ENCODE results near the gene SLC12A5.

The SLC12A5 gene

DNA sequence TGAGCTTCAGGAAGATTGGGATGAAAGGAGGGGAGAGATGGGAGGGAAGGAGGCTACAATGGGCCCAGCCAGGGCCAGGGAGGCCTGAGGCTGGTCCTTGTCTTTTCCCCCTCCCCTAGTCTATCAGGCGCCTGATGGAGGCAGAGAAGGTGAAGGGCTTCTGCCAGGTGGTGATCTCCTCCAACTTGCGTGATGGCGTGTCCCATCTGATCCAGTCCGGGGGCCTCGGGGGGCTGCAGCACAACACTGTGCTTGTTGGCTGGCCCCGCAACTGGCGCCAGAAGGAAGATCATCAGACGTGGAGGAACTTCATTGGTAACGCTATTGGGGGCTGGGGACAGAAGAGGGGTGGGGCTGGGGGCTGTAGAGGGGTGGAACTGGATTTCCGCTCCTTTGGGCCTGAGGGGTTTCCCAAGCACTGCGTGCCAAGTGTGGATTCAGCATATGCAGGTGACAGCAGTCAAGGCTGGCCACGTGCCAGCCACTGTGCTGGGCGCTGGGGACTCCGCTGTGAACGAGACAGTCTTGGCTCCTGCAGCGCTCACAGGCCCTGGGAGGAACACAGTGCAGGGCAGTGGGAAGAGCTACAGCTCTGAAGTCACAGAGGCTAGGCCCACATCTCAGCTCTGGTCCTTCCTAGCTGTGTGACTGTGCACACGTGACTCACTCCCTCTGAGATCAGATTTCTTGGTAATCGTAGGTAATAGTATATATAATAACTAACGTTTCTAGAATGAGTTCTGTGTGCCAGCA is 22.7 kb downstream of the SLC12A5 start:
- no peak for DNase-seq (ENCODE audit: extremely low read depth in 1 of 2, low read depth in 1 of 2)

- DNase-seq (ENCODE audit: extremely low read depth in 1 of 2, low read depth in 1 of 2): no peak
Measured at GRCh38 chr20:46053416-46053815, 24.4 kb downstream of the SLC12A5 start.

GRCh38 chr20:46054606-46055005 is 25.6 kb downstream of the SLC12A5 start:
- DNase-seq (ENCODE audit: extremely low read depth in 1 of 2, low read depth in 1 of 2): no peak

DNA sequence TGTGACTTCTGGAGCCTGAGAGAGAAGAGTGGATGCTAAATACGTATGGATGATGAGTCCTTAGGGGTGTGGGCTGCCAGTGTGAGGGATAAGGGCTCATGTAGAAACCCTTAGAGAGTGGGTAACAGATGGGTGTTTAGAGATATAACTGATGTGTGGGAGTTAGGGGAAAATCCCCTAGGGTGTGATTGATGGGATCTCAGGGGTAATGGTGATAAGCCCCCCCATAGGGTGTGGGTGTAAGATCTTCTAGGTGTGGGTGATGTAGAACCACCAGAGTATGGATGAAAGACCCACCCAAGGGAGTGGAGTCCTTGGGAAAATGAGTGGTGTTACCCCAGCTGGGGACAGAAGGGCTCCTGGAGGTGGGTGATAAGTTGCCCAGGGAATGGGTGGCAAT is 26.3 kb downstream of the SLC12A5 start:
- DNase-seq (ENCODE audit: extremely low read depth in 1 of 2, low read depth in 1 of 2): no peak

DNA sequence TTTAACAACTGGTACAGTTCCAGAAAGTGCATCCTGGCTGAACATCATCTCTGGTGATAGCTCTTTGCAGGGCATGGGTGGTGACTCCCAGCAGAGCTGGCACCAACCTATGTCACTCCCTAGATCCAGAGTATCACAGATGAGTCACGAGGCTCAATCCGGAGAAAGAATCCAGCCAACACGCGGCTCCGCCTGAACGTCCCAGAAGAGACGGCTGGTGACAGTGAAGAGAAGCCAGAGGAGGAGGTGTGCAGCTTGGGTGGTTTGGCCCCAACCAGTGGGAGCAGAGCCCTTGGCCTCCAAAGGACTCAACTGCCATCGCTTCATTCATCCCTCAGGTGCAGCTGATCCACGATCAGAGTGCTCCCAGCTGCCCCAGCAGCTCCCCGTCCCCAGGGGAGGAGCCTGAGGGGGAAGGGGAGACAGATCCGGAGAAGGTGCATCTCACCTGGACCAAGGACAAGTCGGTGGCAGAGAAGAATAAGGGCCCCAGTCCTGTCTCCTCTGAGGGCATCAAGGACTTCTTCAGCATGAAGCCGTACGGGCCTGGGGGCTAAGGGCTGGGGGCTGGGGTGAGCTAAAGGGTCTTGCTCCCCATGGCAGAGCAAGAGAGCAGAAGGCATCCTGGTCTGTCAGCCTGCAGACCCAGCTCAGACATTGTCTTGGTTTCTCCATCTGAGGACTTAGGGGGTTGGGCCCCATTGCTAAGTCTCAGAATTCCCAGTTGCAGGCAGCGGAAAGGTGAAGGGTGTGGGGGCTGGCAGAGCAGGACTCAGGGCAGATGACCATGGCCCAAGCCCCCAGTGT is 27.2 kb downstream of the SLC12A5 start:
- no peak for DNase-seq (ENCODE audit: extremely low read depth in 1 of 2, low read depth in 1 of 2)

- no peak for DNase-seq (ENCODE audit: extremely low read depth in 1 of 2, low read depth in 1 of 2)
Measured at GRCh38 chr20:46056970-46057855, 28.2 kb downstream of the SLC12A5 start.

DNA sequence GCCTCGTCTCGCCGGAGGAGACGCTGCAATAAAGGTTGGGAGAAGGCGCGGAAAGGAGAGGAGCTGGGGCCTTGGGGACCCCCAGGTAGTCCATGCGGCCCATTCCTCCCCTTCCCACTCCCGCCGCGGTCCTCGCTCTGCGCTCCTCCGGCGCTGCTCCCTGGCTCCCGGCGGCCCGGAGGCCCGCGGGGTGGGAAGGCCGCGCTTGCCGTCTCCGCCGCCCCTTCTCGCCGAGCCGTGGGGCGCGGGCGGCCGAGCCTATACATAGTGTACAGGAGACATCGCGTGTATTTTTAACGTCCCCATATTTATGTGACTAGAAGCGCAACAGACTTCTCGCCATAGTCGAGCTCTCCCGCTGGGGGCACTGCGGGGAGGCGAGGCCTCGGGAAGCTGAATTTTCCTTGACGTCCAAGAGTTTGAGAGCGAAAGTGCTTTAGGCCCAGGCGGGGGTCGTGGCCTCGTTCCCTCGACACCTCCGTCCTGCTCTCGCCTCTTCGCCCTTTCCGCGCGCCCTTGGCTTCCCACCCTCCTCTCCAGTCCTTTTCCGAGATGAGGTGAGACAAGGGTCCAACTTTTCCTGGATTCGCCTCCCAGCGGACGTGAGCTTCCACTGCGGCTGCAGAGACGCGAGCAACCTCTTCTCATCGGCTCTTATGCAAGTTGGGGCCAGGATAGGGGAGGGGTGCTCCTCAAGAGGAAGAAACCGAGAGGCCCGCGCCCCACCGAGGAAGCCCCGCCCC is 29.0 kb downstream of the SLC12A5 start:
- DNase-seq (ENCODE audit: extremely low read depth in 1 of 2, low read depth in 1 of 2): peak in 1 of 2 donors; percentile 7

DNA sequence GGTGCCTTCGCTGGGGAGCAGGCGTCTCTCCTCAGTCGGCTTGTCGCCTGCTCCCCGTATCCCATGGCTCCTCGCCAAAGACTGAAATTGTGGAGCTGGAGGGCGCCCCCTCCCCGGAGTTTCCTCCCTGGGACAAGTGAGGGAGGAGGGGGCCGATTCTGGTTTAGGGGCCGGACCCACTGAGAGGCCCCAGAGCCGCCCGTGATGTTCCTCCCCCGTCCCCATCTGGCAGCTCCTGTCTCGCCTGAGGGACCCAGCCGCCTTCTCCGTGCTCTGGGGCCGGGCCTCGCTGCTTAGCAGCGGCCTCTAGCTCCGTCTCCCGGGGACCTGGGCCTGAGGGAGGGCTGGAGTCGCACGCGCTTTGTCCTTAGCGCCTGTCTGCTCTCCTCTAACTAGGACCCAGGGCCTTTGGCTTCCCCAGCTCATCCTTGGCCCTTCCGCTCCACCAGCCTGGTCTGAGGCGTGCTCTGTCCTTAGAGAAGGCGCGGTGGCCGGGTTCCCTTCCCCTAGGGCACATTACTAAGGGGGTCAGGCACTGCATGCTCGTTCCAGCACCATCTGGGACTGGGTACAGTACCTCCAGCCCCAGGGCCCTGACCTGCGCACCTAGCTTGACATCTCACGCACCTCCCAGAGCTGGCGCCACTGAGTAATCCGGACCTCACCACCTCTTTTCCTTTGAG is 29.7 kb downstream of the SLC12A5 start:
- DNase-seq (ENCODE audit: extremely low read depth in 1 of 2, low read depth in 1 of 2): no peak

DNA sequence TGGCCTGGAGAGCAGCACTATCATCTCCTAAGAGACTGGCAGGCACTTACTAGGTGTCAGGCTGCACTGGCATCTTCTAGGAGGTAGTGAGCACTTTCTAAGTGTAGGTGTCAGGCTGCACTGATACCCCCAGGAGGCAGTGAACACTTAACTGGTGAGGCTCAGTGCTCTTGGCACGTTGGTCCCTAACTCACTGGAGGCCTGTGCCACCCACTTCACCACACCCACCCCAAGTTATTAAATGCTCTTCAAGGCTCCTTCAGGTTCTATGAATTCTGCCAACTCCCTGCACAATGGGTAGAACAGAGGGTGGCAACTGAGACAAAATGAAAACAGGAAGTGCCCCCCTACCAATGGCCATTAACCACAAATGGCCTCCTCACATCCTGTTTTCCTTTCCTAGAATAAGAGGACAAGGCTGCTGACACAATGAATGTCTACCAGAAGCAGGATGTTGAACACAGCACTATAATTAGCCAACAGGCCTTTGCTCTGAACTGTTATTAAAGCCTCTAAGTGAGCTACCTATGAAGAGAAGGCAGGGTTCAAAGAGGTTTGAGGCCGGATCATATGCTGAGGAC is 31.4 kb downstream of the SLC12A5 start:
- no peak for DNase-seq (ENCODE audit: extremely low read depth in 1 of 2, low read depth in 1 of 2)

GRCh38 chr20:46060975-46061374 is 32.0 kb downstream of the SLC12A5 start:
- no peak for DNase-seq (ENCODE audit: extremely low read depth in 1 of 2, low read depth in 1 of 2)

DNA sequence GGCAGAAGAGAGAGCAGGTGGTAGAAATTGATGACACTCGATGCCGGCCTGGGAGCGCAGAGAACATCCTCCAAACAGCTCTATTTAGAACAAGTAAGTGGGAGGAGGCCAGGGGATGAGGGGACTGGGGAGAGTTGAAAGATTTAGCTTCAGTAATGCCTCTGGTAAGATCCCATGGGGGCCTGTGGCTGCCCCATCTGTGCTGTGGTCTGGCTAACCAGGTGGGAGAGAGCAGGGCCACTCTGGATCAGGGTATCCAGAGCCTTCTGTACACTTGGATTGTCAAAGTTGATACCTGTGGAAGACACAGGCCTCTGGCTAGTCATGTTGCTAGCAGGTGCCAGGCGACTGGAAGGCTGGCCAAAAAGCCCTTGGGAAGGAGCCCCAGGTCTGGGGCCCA is 33.1 kb downstream of the SLC12A5 start:
- no peak for DNase-seq (ENCODE audit: extremely low read depth in 1 of 2, low read depth in 1 of 2)

- DNase-seq (ENCODE audit: extremely low read depth in 1 of 2, low read depth in 1 of 2): no peak
Measured at GRCh38 chr20:46062621-46063020, 33.6 kb downstream of the SLC12A5 start.

GRCh38 chr20:46063151-46063550 is 34.1 kb downstream of the SLC12A5 start:
- DNase-seq (ENCODE audit: extremely low read depth in 1 of 2, low read depth in 1 of 2): no peak

- DNase-seq (ENCODE audit: extremely low read depth in 1 of 2, low read depth in 1 of 2): no peak
Measured at GRCh38 chr20:46063652-46064054, 34.6 kb downstream of the SLC12A5 start.

GRCh38 chr20:46065006-46065405 is 36.0 kb downstream of the SLC12A5 start:
- no peak for DNase-seq (ENCODE audit: extremely low read depth in 1 of 2, low read depth in 1 of 2)

DNA sequence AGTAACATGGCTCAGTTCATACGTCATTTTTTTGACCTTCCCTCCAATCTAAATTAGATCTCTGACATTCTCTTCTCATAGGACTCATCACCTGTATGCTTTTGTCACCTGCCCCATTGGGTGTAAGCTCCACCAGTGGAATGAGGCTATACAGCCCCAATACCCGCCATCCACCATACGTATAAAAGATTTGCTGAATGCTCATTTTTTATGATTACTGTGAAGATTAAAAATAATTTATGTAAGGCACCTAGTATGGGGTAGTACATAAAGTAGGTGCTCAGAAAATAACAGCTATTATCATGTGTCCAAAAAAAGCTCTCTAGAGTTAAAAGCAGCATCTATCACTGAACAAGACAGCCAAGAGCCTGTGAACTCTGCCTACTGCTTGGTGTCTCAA is 36.7 kb downstream of the SLC12A5 start:
- no peak for DNase-seq (ENCODE audit: extremely low read depth in 1 of 2, low read depth in 1 of 2)

DNA sequence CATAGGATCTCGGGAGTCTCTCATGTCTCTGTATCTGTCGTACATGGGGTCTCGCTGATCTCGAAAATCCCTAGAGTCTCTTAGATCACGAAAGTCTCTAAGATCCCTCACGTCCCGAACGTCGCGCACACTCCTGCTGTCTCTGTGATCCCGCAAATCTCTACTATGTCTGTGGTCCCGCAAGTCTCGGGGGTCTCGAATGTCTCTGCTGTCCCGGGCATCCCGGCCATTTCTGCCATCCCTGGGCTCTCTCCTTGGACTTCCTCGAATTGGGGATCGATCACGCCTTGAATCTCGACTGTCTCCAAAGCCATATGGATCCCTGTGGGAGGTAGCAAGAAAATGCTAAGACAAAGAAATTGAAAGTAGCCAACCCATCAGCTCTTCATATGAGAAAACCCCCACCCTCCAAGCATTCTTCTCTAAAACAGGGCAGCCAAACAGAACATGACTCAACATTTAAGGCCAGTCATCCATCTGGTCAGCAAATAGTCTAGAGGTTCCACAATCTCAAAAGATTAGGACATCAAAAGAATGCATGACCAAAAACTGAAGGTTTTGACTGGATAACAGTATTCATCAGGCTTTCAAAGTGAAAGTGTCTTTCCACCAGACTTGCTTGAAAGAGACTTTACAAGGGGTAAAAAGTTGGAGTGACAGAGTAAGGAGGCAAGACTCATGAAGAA is 41.3 kb downstream of the SLC12A5 start:
- no peak for DNase-seq (ENCODE audit: extremely low read depth in 1 of 2, low read depth in 1 of 2)

DNA sequence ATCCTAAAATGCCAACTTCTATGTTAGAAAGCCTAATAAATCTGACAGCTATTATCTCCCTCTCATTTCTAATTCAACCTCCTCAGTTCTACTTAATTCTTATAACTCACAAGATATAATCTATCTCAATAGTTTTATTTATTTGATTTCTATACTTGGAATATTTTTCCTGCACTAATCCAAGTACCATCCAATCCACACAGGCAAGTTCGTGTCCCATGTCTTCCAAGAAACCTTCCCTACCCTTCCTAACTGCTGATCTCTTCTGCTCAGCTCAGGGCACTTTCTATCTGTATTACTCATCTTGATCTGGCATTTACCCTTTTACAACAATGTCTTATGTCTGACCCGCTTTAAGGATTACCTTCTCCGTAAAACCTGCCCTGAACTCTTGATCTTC is 42.6 kb downstream of the SLC12A5 start:
- DNase-seq (ENCODE audit: extremely low read depth in 1 of 2, low read depth in 1 of 2): no peak

GRCh38 chr20:46073024-46073423 is 44.0 kb downstream of the SLC12A5 start:
- DNase-seq (ENCODE audit: extremely low read depth in 1 of 2, low read depth in 1 of 2): no peak

Data from activated CD8-positive, alpha-beta memory T cell treated with anti-CD3 and anti-CD28 coated beads for 1 hour (primary cell).